Measurements from ENCODE around the gene FOXN1.
"Not testable (repeated sequence)": the region's sequence is repeated elsewhere in the genome, so short reads cannot be mapped to it uniquely, and the experiment has no call there.

FOXN1 gene

DNA sequence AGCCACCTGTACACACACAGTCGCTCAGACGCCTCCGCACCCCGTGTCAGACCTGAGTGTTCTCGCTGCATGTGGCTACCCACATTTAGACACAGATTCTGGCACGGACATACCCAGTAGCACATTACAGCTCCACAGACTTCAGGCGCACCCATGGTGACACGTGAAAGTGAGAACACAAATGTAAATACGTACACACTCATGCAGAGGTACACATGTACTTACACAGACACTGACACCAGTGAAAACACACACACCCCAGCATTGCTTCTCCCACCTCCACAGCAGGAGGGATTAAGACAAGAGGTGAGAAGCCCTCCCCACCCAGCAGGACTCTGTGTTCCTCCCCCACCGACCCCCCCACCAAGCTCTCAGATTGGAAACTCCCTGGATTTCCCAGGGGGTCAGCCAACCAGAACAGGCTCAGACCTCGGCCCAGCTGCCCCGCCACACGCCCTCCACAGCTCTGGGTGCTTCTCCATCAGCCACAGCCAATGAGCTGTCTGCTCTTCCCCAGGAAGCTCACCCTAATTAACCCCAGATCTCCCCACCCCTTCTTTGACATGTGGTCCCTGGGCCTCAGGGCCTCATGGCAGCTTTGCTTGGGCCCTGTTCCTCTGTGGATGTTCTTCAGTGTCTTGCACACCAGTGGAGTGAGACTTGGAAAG, 5.3 kb upstream of the FOXN1 start:
- no peak for DNase-seq (ENCODE audit: low spot score)

DNA sequence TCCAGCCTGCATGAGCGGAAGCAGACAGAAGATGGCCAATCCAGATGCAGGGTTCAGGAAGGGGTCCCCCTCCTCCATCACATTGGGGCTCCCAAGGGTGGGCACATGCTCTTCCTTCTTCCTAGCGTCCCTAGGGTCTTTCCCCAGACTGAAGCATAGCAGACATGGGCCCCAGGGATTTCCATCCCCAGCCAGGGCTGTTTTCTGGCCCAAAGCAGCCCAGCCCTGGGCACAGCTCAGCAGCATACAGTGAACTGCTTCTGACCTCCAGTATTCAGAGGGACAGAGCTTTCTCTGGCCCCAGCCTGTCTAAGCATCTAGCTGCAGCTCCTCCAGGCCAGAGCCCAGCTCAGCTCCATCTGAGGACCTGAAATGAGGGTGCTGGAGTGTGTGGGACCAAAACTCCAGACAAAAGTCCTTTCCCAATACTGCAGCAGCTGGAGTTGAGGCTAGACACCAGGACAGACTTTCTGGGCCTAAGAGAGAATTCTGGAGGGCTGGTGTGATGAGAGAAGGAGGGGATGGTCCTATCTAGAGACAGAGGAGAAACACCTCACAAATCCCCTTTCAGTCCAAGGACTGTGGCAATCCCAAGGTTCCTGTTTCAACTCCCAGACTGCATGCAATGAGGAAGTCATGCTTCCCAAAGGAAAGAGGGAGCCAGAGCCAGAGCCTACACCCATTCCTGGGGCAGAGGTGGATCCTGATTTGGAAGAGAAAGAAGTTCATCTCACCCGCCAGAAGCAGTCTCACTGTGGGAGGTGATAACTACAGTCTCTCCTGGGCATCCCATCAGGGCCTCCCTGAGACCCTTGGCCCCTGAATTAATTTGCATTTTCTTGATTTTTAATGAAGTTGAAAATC, 4.5 kb upstream of the FOXN1 start:
- DNase-seq (ENCODE audit: low spot score) = no peak

DNA sequence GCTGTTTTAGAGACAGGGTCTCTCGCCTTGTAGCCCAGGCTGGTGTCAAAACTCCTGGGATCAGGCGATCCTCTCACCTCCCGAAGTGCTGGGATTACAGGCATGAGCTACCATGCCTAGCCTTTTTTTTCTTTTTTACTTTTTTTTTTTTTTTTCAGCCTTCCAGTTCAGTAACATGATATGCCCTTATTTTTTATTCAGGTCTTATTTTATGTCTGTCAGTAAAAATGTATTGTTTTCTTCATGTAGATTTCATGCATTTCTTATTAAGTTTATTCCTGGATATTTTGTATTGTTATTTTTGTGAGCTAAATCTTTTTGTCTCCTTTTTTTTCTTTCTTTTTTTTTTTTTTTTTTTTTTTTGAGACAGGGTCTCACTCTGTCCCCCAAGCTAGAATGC, 2.7 kb upstream of the FOXN1 start:
- no peak for DNase-seq (ENCODE audit: low spot score)

DNA sequence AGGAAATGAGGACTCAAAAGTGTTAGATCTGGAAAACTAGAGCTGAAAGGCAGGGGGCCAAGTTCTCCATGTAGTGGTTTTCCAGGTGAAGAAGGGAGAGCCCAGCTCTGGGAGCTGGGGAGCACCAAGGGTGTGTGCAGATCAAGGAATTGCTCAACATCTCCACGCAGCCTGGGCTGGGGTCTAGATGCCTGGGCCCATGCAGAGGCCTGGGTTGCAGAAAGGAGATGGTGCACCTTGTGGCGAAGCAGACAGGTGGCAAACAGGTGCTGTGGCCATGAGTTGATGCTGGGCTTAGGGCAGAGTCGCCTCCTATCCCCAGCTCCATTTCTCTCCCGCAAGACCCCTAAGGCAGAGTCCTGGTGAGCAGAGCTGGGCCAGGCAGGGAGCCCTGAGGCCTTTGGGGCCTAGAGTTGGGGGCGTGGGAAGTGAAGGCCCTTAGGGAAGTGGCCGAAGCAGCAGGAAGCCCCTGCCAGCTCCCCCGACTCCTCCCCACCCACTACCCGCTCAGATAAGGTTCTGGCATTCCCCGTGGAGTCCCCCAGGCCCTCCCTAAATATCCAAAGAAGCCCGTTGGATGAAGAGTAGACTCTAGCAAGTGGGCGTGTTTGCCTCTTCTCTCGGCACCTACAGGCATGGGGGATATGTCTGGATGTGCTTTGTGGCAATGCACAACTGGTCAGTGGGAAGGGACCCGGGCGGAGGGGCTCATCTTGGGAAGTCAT, 777 bp downstream of the FOXN1 start:
- no peak for DNase-seq (ENCODE audit: low spot score)

DNA sequence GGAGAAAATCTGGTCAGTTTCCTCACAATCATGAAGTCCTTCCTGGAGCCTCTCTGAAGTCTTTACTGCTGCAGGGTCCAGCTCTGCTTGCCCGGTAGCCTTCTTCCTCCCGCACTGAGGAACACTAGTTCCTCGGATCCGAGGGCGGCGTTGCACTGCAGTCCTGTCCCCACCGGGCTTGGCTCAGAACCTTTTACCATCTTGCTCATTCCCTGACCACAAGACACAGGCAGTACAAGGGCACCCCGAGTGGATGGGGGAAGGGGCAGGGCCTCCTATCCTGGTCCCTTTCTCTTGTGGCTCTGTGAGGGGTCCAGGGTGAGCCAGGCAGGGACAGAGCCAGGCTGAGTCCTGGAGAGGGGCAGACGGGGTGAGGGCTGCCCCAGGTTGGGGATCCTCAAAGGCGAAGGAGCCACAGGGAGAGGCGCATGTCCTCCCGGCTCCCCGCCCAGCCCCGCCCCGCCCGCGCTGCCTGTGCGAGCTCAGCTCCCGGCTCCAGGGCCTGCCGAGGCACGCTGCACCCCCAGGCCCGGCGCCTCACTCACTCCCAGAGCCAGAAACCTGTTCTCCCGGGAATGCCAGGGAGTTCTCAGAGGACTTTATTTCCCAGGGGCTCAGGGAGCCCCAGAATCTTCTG, 1.5 kb downstream of the FOXN1 start:
- DNase-seq (ENCODE audit: low spot score) = no peak

DNA sequence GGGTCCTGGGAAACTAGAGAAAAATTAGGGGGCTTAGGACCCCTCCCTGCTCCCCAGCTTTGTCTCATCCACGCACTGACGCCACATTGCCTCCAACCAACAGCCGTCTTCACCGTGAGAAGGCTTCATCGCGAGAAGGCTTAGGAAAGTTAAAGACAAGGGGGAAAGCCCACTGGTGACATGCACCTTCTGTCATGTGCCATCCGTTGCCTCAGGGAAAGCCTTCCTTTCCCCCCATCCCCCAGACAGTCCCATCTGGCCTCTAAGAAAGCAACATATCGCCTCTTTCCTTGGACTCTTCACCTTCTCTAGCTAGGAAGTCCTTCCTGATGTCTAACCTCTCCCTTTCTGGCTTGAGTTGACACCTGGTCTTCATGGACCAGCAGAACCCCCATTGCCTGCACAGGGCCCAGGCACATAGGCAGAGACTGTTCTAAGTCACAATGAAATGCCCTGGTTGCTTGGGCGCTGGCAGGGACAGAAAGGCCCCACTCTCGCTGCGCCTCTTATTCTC, 2.1 kb downstream of the FOXN1 start:
- no peak for DNase-seq (ENCODE audit: low spot score)

DNA sequence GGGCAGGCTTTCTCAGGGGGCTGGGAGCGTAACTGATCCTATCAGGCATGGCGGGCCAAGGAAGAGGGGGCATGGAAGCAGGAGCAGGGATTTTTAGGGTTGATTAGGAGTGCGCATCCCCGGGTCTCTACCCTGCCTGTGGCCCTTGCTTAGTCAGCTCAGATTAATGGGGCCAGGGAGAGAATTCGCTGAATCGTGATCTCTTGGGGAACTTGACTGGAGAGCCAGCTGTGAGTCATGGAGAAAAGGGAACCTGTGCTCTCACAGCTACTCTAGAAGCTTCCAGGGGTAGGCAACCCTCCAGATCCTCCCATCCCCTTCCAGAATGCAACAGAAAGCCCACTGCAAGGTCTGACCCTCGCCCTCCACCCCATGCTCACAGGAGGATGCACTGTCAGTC, 3.6 kb downstream of the FOXN1 start:
- no peak for DNase-seq (ENCODE audit: low spot score)

DNA sequence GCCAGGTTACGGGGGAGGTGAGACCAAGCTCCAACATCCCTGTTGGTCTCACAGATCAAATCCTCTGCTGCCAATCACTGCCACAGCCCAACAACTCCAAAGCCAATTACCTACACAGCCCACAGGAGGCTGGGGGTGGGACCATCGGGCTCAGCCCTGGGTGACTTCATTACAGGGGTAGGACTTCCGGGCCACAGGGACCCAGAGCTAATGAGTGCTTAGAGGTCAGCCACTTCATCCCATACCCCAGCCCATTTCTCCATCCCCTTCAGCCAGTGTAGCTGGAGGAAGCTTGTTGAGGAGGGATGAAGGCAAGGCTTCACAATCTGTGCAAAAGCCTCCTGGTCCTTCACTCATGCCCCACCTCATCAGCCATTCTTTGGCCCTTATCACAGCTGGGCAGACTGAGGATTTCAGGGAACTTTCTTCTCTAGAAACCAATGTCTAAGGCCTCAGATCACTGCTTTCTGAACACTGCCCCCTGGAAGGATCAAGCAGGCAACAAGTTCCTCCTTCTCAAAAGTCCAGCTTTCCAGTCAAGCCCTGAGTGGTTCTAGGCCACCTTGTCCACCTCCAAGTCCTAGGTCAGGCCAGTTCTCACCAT, 5.8 kb downstream of the FOXN1 start:
- DNase-seq (ENCODE audit: low spot score) = no peak

DNA sequence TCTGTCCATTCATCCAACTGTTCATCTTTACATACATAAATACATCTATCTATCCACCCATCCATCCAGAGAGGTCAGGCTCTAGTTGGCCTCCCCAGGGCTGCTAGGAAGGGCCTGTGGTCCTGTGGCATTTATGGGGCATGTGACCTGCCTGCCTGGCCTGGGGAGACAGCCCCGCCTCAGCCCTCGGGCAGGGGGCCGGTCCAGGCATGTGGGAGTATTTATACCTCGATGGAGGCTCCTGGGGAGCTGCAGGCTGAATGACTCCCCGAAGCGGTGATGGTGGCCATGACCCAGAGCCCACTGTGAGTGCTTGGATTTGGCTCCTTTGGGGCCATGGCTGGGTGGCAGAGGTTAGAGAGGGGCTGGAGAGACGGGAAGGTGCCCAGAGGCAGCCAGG, 7.3 kb downstream of the FOXN1 start:
- DNase-seq (ENCODE audit: low spot score) = no peak

DNA sequence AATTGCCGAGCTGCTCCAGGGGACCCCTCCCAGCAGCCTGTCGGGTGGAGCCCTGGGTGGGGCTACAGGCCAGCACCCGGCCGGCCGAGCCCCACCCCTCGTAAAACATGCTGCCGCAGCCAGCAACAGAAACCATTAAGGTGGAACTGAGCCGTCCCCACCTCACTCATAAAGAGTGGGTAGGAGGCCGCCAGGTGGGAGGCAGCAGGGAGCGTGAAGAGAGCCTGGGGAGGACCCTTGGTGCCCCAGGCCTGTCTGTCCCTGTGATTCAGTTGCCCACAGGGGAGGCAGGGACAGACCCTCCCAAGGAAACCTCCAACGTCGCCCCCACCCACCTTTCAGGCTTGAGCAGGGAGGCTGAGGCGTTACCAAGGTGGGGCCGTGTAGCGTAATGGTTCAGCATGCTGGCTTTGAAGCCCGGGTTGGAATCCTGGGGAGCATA, 8.4 kb downstream of the FOXN1 start:
- no peak for DNase-seq (ENCODE audit: low spot score)

DNA sequence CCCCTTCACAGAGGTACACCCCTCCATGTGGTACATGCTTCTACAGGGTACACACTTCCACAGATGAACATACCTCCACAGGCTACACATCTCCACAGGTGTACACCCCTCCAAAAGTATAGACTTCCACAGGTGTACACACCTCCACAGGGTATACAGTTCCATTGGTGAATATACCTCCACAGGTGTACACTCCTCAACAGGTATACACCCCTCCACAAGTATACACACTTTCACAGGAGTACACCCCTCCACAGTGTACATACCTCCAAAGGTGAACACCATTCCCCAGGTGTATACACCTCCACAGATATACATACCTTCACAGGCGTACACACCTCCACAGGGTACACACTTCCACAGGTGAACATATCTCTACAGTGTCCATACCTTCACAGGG, 9.4 kb downstream of the FOXN1 start:
- DNase-seq (ENCODE audit: low spot score) = no peak

DNA sequence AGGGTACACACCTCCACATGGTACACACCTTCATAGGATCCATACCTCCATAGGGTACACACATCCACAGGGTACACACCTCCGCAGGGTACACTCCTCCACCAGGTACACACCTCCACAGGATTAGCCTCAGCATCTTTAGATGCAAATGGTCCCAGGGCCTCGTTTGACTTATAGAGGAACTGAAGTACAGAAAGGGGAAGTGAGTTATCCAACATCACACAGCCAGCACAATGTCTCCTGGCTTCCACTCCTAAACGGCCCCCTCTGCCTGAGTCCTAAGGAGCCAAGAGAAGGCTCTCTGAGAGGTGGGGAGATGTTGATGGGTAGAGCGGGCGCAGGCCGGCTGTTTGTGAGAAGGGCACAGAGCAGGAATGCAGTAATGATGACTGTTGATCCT, 12.0 kb downstream of the FOXN1 start:
- DNase-seq (ENCODE audit: low spot score) = no peak

DNA sequence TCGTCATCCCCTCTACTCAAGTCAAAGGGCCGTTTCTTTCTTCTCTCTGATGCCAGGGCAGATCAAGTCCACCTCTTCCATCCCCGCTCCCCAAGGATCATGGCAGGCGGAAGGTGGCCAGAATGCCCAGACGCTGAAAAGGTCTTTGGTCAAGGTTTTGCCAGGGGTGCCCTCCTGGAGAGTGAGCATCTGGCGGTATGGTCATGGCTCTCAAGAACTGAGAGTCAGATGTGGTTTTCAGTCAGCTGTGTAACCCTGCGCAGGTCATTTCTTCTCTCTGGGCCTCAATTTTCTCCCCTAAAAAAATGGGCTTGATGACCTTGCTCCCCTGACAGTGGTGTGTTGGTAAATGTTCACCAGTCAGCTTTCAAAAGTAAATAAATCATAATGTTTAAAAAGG, 12.4 kb downstream of the FOXN1 start:
- DNase-seq (ENCODE audit: low spot score) = no peak

DNA sequence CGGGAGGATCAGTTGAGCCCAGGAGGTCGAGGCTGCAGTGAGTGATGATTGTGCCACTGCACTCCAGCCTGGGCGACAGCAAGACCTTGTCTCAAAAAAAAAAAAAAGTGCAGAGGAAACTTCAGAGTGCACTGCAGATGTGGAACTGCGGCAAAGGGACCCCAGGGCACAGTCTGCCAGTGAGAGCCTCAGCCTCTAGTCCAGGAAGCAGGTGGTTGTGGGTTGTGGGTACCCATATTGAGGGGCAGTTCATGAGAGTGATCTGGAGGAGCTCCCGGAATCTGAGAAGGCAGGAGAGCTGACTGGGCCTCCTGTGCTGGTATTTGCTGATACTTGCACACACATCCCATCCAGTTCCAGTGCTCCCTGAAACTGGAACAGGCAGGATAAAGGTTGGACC, 13.1 kb downstream of the FOXN1 start:
- no peak for DNase-seq (ENCODE audit: low spot score)

DNA sequence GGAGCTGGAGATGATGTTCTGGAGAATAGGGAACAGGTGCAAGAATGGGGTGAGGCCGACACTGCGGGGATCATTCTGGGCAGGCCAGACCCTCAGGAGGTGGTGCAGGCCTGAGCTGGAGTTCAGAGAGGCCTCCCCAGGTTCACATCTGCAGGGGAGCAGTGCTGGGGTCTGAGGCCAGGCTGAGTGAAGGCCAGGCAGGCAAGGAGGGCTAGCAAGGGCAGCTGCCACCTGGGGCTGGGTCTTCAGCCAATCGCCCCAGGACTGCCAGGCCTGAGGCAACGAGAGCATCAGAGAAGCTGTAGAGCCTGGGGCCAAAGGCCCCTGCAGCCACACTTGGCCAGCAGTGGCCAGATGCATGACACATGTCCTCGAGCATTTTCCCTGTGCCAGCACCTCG, 14.5 kb downstream of the FOXN1 start:
- no peak for DNase-seq (ENCODE audit: low spot score)

DNA sequence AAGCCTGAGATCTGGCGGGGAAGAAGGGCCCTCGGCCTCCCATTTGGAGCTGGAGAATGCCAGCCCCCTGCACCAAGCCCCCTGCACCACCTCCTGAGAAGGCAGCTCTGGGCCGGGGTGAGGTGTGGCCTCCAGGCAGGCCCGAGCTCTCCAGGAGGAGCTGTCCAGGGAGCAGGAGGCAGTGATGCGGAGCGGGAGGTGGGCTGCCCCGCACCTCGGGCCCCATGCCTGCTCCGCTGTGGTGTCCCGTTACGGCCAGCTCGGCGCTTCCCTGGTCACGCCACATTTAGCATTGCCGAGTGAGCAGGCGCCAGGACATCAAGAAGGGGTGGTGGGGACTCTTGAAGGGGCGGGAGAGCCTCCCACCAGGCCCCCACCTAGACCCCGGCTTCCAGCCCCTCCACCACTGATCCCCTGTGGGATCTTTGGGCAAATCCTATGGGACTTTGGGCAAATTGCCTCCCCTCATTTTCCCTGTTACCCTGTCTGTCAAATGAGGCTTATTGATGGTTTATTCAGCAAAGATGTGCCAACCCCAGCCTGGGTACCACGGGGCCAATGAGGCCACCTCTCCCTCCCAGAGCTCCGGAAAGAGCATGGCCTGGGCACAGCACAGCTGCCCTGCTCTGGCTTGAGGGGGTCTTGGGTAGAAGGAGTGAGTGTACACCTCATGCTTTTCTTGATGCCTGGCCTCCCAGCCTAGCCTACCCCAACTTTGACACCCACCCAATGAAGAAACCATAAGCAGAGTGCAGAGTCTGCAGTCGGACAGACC, 15.3 kb downstream of the FOXN1 start:
- no peak for DNase-seq (ENCODE audit: low spot score)

DNA sequence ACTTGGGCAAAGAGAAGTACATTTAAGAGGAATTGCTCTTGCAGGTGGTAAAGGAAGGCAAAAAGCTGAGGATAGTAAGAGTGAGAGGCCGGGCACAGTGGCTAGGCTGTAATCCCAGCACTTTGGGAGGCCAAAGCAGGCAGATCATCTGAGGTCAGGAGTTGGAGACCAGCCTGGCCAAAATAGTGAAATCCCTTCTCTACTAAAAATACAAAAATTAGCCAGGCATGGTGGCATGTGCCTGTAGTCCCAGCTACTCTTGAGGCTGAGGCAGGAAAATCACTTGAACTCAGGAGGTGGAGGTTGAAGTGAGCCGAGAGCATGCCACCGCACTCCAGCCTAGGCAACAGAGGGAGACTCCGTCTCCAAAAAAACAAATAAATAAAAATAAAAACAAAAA, 16.1 kb downstream of the FOXN1 start:
- DNase-seq (ENCODE audit: low spot score) = not testable (repeated sequence)

DNA sequence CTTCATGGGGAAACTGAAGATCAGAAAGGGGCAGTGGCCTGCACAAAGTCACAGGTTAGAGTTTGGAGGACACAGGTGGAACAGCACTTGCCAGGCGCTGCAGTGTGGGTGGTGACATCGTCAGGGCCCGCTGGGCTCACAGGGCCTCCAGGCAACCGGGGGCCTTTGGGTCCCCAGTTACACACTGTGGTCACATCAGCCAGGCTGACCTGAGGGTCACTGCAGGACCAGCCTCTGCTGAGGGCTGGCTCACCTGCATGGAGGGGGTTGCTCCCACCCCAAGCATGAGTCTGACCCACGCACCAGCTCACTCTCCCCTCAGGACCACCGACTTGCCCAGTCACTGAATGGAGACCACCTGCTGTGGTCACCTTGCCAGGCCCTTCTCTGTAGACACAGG, 17.0 kb downstream of the FOXN1 start:
- DNase-seq (ENCODE audit: low spot score) = no peak

DNA sequence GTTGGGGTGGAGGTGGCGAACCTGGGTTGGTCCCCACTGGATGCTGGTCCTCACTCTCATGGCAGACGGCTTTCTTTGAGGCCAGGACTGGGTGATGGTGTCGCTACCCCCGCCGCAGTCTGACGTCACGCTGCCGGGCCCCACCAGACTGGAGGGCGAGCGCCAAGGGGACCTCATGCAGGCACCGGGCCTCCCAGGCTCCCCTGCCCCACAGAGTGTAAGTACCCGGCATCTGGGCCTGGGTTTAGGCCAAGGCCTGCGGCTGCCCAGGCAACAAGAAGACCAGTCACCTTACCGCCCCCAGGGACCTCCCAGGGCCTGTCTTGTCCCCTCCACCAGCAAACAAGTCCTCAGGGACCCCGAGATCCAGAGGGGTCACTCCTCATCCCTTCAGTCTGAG, 17.7 kb downstream of the FOXN1 start:
- no peak for DNase-seq (ENCODE audit: low spot score)

DNA sequence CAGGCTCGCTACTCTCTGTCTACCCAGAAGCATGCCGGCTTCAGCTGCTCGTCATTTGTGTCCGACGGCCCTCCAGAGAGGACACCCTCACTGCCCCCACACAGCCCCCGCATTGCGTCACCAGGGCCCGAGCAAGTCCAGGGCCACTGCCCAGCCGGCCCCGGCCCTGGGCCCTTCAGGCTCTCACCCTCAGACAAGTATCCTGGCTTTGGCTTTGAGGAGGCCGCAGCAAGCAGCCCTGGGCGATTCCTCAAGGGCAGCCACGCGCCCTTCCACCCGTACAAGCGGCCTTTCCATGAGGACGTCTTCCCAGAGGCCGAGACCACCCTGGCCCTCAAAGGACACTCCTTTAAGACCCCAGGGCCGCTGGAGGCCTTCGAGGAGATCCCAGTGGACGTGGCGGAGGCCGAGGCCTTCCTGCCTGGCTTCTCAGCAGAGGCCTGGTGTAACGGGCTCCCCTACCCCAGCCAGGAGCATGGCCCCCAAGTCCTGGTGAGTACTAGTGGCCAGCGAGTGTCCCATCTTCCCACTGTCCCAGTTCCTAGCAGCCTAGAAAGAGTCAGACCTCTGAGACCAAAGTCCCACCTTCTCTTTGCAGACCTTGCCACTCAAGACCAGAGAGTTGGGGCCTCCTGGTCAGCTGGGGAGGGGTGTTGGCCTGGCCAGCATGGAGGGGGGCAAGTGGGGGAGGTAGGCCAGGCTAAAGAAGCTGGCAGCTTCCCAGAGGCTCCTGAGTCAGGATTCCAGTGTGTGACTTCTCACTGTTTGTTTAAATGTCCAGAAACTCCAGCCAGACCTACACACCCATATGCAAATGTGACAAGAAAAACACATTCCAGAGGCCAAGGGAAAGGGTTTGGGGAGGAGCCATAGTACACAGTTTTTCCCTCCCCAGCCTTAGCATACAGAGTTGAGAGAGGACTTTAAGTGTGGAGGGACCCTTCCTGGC, 18.6 kb downstream of the FOXN1 start:
- peak; percentile 91 for DNase-seq (ENCODE audit: low spot score)
